ENCODE results near the gene MAP3K9.

Gene MAP3K9

GRCh38 chr14:70685474-70686197, 123.7 kb downstream of the MAP3K9 start:
- no peak for DNase-seq

GRCh38 chr14:70683983-70684382, 125.3 kb downstream of the MAP3K9 start:
- DNase-seq: no peak

DNA sequence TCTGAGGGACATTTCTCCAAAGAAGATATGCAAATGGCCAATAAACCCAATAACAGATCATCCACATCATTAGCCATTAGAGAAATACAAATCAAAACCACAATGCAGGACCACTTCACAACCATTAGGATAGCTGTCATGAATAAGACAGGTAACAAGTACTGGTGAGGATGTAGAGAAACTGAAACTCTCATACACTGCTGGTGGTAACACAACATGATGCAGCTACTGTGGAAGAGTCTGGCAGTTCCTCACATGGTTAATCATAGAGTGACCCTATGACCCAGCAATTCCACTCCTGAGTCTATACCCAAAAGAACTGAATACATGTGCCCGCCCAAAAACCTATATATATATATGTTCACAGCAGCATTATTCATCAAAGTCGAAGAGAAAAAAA, 128.6 kb downstream of the MAP3K9 start:
- no peak for DNase-seq

DNA sequence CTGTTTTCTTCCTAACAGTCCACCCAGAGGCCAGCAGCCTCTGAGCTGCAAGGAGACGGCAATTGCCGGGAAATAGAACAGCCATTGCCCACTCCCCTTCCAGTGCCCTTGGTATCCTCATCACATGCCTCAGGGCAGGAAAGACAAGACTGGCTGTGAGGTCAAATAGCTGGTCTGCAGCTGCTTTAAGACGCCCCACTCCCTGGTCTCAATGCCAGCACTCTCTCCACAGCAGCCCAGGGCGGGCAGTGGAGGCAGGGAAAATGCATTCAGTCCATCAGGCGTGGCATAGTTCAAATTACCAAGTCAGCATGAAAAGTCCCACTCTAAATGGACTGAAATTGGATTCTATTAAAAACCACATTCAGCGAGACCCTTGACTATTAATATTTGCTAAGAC, 132.0 kb downstream of the MAP3K9 start:
- DNase-seq: no peak
